Psoas muscle (tissue), 8 donors: ENCODE results near the gene MAP1B. TPM values are rescaled to one million over a fixed set of nuclear protein-coding genes. Genes with fewer than 3 reads are reported as not detected.

Experiments
- ATAC-seq, 4 donors: fragments of 200-7000 bp; cut with Tn5 transposase; one replicate each; pipeline ENCODE4 v1.9.1; 2020; ENCODE audit warnings: moderate library complexity in 3 of 4, mild to moderate bottlenecking in 2 of 4
- DNase-seq, 2 donors: peaks; one replicate each; pipeline ENCODE4 v3.0.0-alpha.2; 2020
- H3K27ac ChIP-seq: fragments of 200-600 bp; one replicate; pipeline ENCODE4 v1.8.0; 2022
- H3K27me3 ChIP-seq, 3 donors: fragments of 200-600 bp in 1 of 3; one replicate each; pipeline versions ENCODE4 v1.6.1 to v1.8.0; 2013 to 2022; ENCODE audit warnings: low read length in 2 of 3, mild to moderate bottlenecking in 2 of 3, moderate library complexity in 1 of 3; ENCODE audit not compliant: insufficient read depth in 3 of 3
- H3K36me3 ChIP-seq, 2 donors: fragments of 200-600 bp in 1 of 2; one replicate each; pipeline versions ENCODE4 v1.6.1 to v1.8.0; 2013 to 2022; ENCODE audit warnings: low read depth in 1 of 2, mild to moderate bottlenecking in 1 of 2, moderate library complexity in 1 of 2; ENCODE audit not compliant: insufficient read depth in 1 of 2
- H3K4me1 ChIP-seq: fragments of 200-600 bp; one replicate; pipeline ENCODE4 v1.8.0; 2022
- H3K4me3 ChIP-seq: fragments of 200-600 bp; one replicate; pipeline ENCODE4 v1.8.0; 2022; ENCODE audit warnings: mild to moderate bottlenecking
- H3K9me3 ChIP-seq: fragments of 200-600 bp; one replicate; pipeline ENCODE4 v1.8.0; 2022
- WGBS, 3 donors: extraction: QIAGEN DNeasy Blood & Tissue Kit; methylation state at CpG; one replicate each; pipeline versions ENCODE4 v1.1.6 to v1.1.7; 2013; 5-methylcytosine and 5-hydroxymethylcytosine counted together
- intact Hi-C, 2 donors: fragments of 100-400 bp; cut with DNase I; formaldehyde crosslinking; loops; one replicate each; pipeline versions ENCODE4 v1.11.0 to v1.14.2; 2022
- polyA plus RNA-seq, 3 donors: library from polyadenylated mRNA; stranded (reverse); fragments of 200-250 nt; gene quantifications; one replicate each; pipeline ENCODE4 v1.2.3, GENCODE V29; 2013
- total RNA-seq, 4 donors: library from RNA; stranded (reverse); fragmentation: NEBNext Ultra II Directional in 2 of 4; extraction: Animal tissue kit (Norgen Biotek cat#: 25700) in 2 of 4; gene quantifications; one replicate each; pipeline versions ENCODE4 v1.2.1 to v1.2.4, GENCODE V29; 2021 to 2023
- TF ChIP-seq, protein P1 (sequence below): fragments of 200-600 bp; IDR thresholded peaks from one replicate; pipeline ENCODE4 v1.8.0; 2022; ENCODE audit warnings: antibody characterized with exemption
- donor health status: healthy with polysubstance abuse.
- donor health status: DM: no; HTN: no; CAD: no; lungs with moderate emphysema.
- donor health status: Bipolar disorder and iron deficiency.
- donor health status: healthy.
- donor health status: DM: yes; HTN: yes; CAD: no.
- donor health status: DM: no; HTN: no; CAD: no.
- donor health status: DM: no; HTN: no; CAD: no.
- donor health status: DM: yes; HTN: yes; CAD: no.

MAP1B gene
- total and polyA plus RNA-seq, 7 donors: 1.1 to 20.2 (median 8.5) TPM

DNA sequence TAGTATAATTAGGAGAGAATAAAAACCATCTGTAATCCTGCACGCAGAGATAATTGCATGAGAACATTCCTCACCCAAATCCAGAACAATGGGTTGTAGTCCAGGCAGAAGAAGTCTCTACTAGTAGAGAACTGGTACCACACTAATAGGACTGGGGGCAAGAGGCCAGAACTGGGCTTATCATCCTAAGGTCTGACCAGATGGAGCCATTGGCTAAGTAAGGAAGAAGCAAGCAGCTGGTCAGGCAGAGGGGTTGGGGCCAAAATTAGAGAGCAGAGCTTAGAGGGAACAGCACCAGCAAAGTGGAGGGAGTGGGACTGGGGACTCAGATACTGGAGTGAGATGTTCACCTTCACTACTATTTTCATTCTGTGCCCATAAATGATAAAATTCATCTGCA is 35.4 kb upstream of the MAP1B start:
- H3K4me1 ChIP-seq: no peaks in the 10 kb centered on the region
- no peaks in the 10 kb centered on the region for H3K27me3 ChIP-seq
- ATAC-seq: no peak
- intact Hi-C loops: no loop called here
- no peak overlapping the region for H3K27ac ChIP-seq
- TF ChIP-seq, protein P1, sequence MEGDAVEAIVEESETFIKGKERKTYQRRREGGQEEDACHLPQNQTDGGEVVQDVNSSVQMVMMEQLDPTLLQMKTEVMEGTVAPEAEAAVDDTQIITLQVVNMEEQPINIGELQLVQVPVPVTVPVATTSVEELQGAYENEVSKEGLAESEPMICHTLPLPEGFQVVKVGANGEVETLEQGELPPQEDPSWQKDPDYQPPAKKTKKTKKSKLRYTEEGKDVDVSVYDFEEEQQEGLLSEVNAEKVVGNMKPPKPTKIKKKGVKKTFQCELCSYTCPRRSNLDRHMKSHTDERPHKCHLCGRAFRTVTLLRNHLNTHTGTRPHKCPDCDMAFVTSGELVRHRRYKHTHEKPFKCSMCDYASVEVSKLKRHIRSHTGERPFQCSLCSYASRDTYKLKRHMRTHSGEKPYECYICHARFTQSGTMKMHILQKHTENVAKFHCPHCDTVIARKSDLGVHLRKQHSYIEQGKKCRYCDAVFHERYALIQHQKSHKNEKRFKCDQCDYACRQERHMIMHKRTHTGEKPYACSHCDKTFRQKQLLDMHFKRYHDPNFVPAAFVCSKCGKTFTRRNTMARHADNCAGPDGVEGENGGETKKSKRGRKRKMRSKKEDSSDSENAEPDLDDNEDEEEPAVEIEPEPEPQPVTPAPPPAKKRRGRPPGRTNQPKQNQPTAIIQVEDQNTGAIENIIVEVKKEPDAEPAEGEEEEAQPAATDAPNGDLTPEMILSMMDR: no peak
- 75 to 91% (median 77%) methylated on average over 1 of the region's 1 CpG for whole genome bisulfite sequencing, 3 donors
- H3K9me3 ChIP-seq: no peaks in the 10 kb centered on the region
- H3K36me3 ChIP-seq: no peaks in the 10 kb centered on the region
- no peak overlapping the region for H3K4me3 ChIP-seq
- no peak for DNase-seq

GRCh38 chr5:72074251-72074650 is 33.0 kb upstream of the MAP1B start:
- intact Hi-C loops: no loop called here
- Histone ChIP-seq H3K36me3 (no peaks in the 10 kb centered on the region), H3K4me1 (no peaks in the 10 kb centered on the region), H3K4me3 (no peak overlapping the region), H3K27me3 (no peaks in the 10 kb centered on the region), H3K27ac (no peak overlapping the region), H3K9me3 (no peaks in the 10 kb centered on the region)
- DNase-seq (no peak), ATAC-seq (no peak)
- TF ChIP-seq, protein P1: no peak
- WGBS, 3 donors: 67 to 73% (median 72%) methylated on average over 6 of the region's 6 CpGs

DNA sequence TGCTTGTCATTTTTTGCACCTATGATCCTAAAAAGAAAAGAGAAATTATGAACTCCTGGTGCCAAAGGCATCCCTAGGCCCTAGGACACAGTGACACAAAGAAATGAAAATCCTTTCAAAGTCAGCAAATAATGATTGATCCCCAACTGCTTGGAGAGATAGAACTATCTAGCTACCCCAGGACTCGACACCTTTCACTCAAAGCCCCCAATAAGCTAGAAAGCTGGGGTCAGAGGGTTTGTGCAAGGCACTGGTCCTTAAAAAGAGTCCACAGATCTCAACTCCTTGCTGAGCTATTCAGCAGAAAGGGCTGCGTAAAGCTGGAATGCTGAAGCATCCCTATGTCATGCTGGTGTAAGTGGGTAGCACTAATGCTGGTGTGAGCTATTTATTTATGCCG is 31.8 kb upstream of the MAP1B start:
- Histone ChIP-seq H3K27ac (no peak overlapping the region), H3K27me3 (peaks cover 0 to 6% (median 0%) of the 10 kb centered on the region in 3 donors), H3K36me3 (no peaks in the 10 kb centered on the region), H3K9me3 (no peaks in the 10 kb centered on the region), H3K4me3 (no peak overlapping the region), H3K4me1 (no peaks in the 10 kb centered on the region)
- 84 to 87% (median 87%) methylated on average over 3 of the region's 3 CpGs for WGBS, 3 donors
- ATAC-seq: no peak
- DNase-seq: no peak
- TF ChIP-seq, protein P1: no peak
- intact Hi-C loops: no loop called here

- DNase-seq: no peak
- WGBS, 3 donors: 53 to 64% (median 57%) methylated on average over 4 of the region's 4 CpGs
These were observed 30.5 kb upstream of the MAP1B start for GRCh38 chr5:72076621-72077300.

More at GRCh38 chr5:72076621-72077300, 30.5 kb upstream of the MAP1B start:
- H3K27me3 ChIP-seq: peaks cover 0 to 7% (median 0%) of the 10 kb centered on the region in 3 donors
- H3K4me3 ChIP-seq: no peak overlapping the region
- ATAC-seq: no peak
- H3K9me3 ChIP-seq: no peaks in the 10 kb centered on the region
- intact Hi-C loops: no loop called here
- H3K27ac ChIP-seq: no peak overlapping the region
- H3K36me3 ChIP-seq: no peaks in the 10 kb centered on the region
- TF ChIP-seq, protein P1: no peak
- no peaks in the 10 kb centered on the region for H3K4me1 ChIP-seq
